Testis (tissue), 2 donors: ENCODE results near the gene FAM177A1.

ENCODE experiments used
- POLR2A ChIP-seq: fragments of 450-650 bp; IDR thresholded peaks from one replicate; pipeline ENCODE4 v1.6.1; 2017; ENCODE audit warnings: antibody characterized with exemption, mild to moderate bottlenecking, moderate library complexity
- TF ChIP-seq, protein P1 (sequence below), 3 experiments: fragments of 450-650 bp in 2 of 3; fragments of 200-600 bp in 1 of 3; sonication (generic) in 1 of 3; IDR thresholded peaks; one replicate each; pipeline ENCODE4 v1.5.1; 2016 to 2019; ENCODE audit warnings: antibody characterized with exemption in 3 of 3, mild to moderate bottlenecking in 2 of 3, moderate library complexity in 1 of 3

- TF ChIP-seq, protein P1, sequence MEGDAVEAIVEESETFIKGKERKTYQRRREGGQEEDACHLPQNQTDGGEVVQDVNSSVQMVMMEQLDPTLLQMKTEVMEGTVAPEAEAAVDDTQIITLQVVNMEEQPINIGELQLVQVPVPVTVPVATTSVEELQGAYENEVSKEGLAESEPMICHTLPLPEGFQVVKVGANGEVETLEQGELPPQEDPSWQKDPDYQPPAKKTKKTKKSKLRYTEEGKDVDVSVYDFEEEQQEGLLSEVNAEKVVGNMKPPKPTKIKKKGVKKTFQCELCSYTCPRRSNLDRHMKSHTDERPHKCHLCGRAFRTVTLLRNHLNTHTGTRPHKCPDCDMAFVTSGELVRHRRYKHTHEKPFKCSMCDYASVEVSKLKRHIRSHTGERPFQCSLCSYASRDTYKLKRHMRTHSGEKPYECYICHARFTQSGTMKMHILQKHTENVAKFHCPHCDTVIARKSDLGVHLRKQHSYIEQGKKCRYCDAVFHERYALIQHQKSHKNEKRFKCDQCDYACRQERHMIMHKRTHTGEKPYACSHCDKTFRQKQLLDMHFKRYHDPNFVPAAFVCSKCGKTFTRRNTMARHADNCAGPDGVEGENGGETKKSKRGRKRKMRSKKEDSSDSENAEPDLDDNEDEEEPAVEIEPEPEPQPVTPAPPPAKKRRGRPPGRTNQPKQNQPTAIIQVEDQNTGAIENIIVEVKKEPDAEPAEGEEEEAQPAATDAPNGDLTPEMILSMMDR (IDR thresholded peaks at IDR 0.05) = no peak
- no peak for TF ChIP-seq POLR2A
Measured at GRCh38 chr14:35114036-35114435, 68.0 kb downstream of the FAM177A1 start.
